HepG2 (cell line): ENCODE data around the gene TPRG1. TPM values are rescaled to one million over a fixed set of nuclear protein-coding genes. Genes with fewer than 3 reads are reported as not detected.

ENCODE experiments used
- ATAC-seq: fragments of 200-7000 bp; cut with Tn5 transposase; 3 replicates; pipeline ENCODE4 v1.9.1; 2020; ENCODE audit warnings: mild to moderate bottlenecking, moderate library complexity
- BruUV-seq: library from RNA; stranded (reverse); fragments of 400-500 nt; replicated peaks from 2 replicates; lab custom pipeline; 2021; lab: Mats Ljungman, UMichigan
- CTCF ChIA-PET: fragments of 300-600 bp; formaldehyde crosslinking; extraction: SDS; loops from one replicate; lab custom pipeline; 2021; ENCODE audit warnings: low total read pairs, inconsistent platforms, low intra/inter-chr PET ratio; lab: Yijun Ruan, JAX
- POLR2A ChIA-PET: fragments of 350-600 bp; sonication (Branson Sonifier 250); formaldehyde crosslinking; loops from one replicate; lab custom pipeline; 2020; ENCODE audit warnings: antibody characterized with exemption, inconsistent platforms; lab: Yijun Ruan, JAX
- DNase-seq: peaks from one replicate; pipeline ENCODE4 v3.0.0-alpha.2; 2015; ENCODE audit warnings: low spot score
- FAIRE-seq: peaks from 3 replicates; lab custom pipeline; 2011; peaks lifted over from hg19 to GRCh38; lab: Jason Lieb, UNC
- H2AFZ ChIP-seq: one replicate; pipeline ENCODE4 v1.6.1; 2011; ENCODE audit warnings: low read length, inconsistent platforms
- H3K27ac ChIP-seq: fragments of 300-600 bp; 3 replicates; pipeline ENCODE4 v1.8.0; 2011; ENCODE audit warnings: mixed run types, mild to moderate bottlenecking, mixed read lengths, low read length, inconsistent platforms; ENCODE audit not compliant: insufficient read depth; ENCODE audit errors: extremely low read length
- H3K27me3 ChIP-seq, 2 experiments: fragments of 200-600 bp in 1 of 2; 2 replicates in 1 of 2; 3 replicates in 1 of 2; pipeline versions ENCODE4 v1.6.0 to v1.8.0; 2011; ENCODE audit warnings: low read length in 2 of 2, mild to moderate bottlenecking in 2 of 2, moderate library complexity in 2 of 2, inconsistent platforms in 1 of 2; ENCODE audit not compliant: insufficient read depth in 2 of 2, control insufficient read depth in 1 of 2
- H3K36me3 ChIP-seq, 2 experiments: fragments of 200-600 bp in 1 of 2; replicated peaks in 1 of 2; 2 replicates in 1 of 2; 3 replicates in 1 of 2; pipeline versions ENCODE4 v1.5.1 to v1.8.0; 2011; ENCODE audit warnings: low read length in 2 of 2, inconsistent platforms in 1 of 2; ENCODE audit not compliant: insufficient read depth in 2 of 2, control insufficient read depth in 1 of 2
- H3K4me1 ChIP-seq: 2 replicates; pipeline ENCODE4 v1.5.1; 2012; ENCODE audit warnings: low read length, inconsistent platforms; ENCODE audit not compliant: insufficient read depth
- H3K4me2 ChIP-seq: 2 replicates; pipeline ENCODE4 v1.6.0; 2011; ENCODE audit warnings: low read depth, low read length, inconsistent platforms
- H3K4me3 ChIP-seq, 3 experiments: fragments of 200-600 bp in 1 of 3; sonication (generic), shearing (Covaris generic) in 1 of 3; replicated peaks in 1 of 3; 2 replicates each; pipeline ENCODE4 v1.5.1; 2011 to 2016; ENCODE audit warnings: low read length in 3 of 3, inconsistent platforms in 2 of 3, low read depth in 2 of 3, mild to moderate bottlenecking in 2 of 3, control low read depth in 1 of 3, mixed read lengths in 1 of 3; ENCODE audit not compliant: insufficient read depth in 1 of 3
- H3K79me2 ChIP-seq: one replicate; pipeline ENCODE4 v1.6.1; 2011; ENCODE audit warnings: low read length, inconsistent platforms; ENCODE audit not compliant: insufficient read depth
- H3K9ac ChIP-seq: 2 replicates; pipeline ENCODE4 v1.6.0; 2011; ENCODE audit warnings: mild to moderate bottlenecking, low read depth, low read length, inconsistent platforms; ENCODE audit not compliant: insufficient read depth
- H3K9me3 ChIP-seq: 2 replicates; pipeline ENCODE4 v1.5.1; 2012; ENCODE audit warnings: mild to moderate bottlenecking, low read length
- H4K20me1 ChIP-seq: 2 replicates; pipeline ENCODE4 v1.6.0; 2011; ENCODE audit warnings: inconsistent platforms, mild to moderate bottlenecking, low read length, moderate library complexity; ENCODE audit not compliant: insufficient read depth
- HMG20A ChIP-seq: IDR thresholded peaks from 2 replicates; pipeline ENCODE4 v1.6.1; 2016; ENCODE audit warnings: borderline replicate concordance
- HMG20B ChIP-seq: conservative IDR thresholded peaks from 2 replicates; pipeline ENCODE4 v1.6.1; 2016; ENCODE audit warnings: missing genetic modification reagents, missing compliant biosample characterization
- KDM2A ChIP-seq: sonication (generic); formaldehyde crosslinking; IDR thresholded peaks from 2 replicates; pipeline ENCODE4 v1.4.0; 2020; ENCODE audit warnings: low read depth, missing genetic modification reagents, borderline replicate concordance
- KMT2B ChIP-seq: IDR thresholded peaks from 2 replicates; pipeline ENCODE4 v1.6.1; 2016; ENCODE audit warnings: missing genetic modification reagents, missing compliant biosample characterization
- PCBP1 ChIP-seq: fragments of 200-400 bp; formaldehyde crosslinking; IDR thresholded peaks from 2 replicates; pipeline ENCODE4 v1.6.1; 2017; ENCODE audit warnings: mild to moderate bottlenecking, low read depth, low read length, borderline replicate concordance
- POLR2G ChIP-seq: fragments of 200-400 bp; formaldehyde crosslinking; IDR thresholded peaks from 2 replicates; pipeline ENCODE4 v1.6.1; 2018; ENCODE audit warnings: mild to moderate bottlenecking, low read depth, low read length, moderate library complexity
- RNF2 ChIP-seq: fragments of 450-650 bp; conservative IDR thresholded peaks from 2 replicates; pipeline ENCODE4 v1.6.1; 2016; ENCODE audit warnings: low read depth
- SOX6 ChIP-seq, 2 experiments: fragments of 450-650 bp in 1 of 2; sonication (generic) in 1 of 2; formaldehyde crosslinking in 1 of 2; IDR thresholded peaks; 2 replicates each; pipeline versions ENCODE4 v1.4.0 to v1.6.1; 2017 to 2020; ENCODE audit warnings: antibody characterized with exemption in 1 of 2, mild to moderate bottlenecking in 1 of 2, missing genetic modification reagents in 1 of 2
- SPEN ChIP-seq: sonication (generic); formaldehyde crosslinking; IDR thresholded peaks from 2 replicates; pipeline ENCODE4 v1.5.1; 2020; ENCODE audit warnings: low read depth, mild to moderate bottlenecking, missing genetic modification reagents
- TCF7L2 ChIP-seq: IDR thresholded peaks from 2 replicates; pipeline ENCODE4 v1.6.1; 2011; ENCODE audit warnings: mild to moderate bottlenecking, low read depth, low read length, moderate library complexity
- TRIM24 ChIP-seq: sonication (generic); formaldehyde crosslinking; IDR thresholded peaks from 2 replicates; pipeline ENCODE4 v1.8.0; 2022; ENCODE audit warnings: mild to moderate bottlenecking, missing genetic modification reagents
- XBP1 ChIP-seq: sonication (generic); formaldehyde crosslinking; IDR thresholded peaks from 2 replicates; pipeline ENCODE4 v1.5.0; 2020; ENCODE audit warnings: missing genetic modification reagents
- ZFP82 ChIP-seq: sonication (generic); formaldehyde crosslinking; IDR thresholded peaks from 2 replicates; pipeline ENCODE4 v1.5.1; 2020; ENCODE audit warnings: mild to moderate bottlenecking, missing genetic modification reagents, borderline replicate concordance
- ZNF337 ChIP-seq: sonication (generic); formaldehyde crosslinking; IDR thresholded peaks from 2 replicates; pipeline ENCODE4 v1.5.1; 2020; ENCODE audit warnings: missing genetic modification reagents, low read depth, mild to moderate bottlenecking, borderline replicate concordance
- ZNF33A ChIP-seq: sonication (generic); formaldehyde crosslinking; IDR thresholded peaks from 2 replicates; pipeline ENCODE4 v1.5.1; 2020; ENCODE audit warnings: missing genetic modification reagents, mild to moderate bottlenecking, moderate library complexity, borderline replicate concordance
- ZNF713 ChIP-seq: sonication (generic); formaldehyde crosslinking; IDR thresholded peaks from 2 replicates; pipeline ENCODE4 v1.4.0; 2020; ENCODE audit warnings: mild to moderate bottlenecking, missing genetic modification reagents
- ZNF724P ChIP-seq: sonication (generic); formaldehyde crosslinking; IDR thresholded peaks from 2 replicates; pipeline ENCODE4 v1.8.0; 2022; ENCODE audit warnings: missing genetic modification reagents, borderline replicate concordance
- ZNF841 ChIP-seq: sonication (generic); formaldehyde crosslinking; IDR thresholded peaks from 2 replicates; pipeline ENCODE4 v1.8.1; 2023; ENCODE audit warnings: missing genetic modification reagents, borderline replicate concordance
- WGBS: methylation state at CpG from one replicate; pipeline ENCODE4 v1.1.6; 2017; ENCODE audit warnings: low lambda C conversion rate; 5-methylcytosine and 5-hydroxymethylcytosine counted together
- in situ Hi-C: cut with HindIII; loops from 2 replicates; pipeline ENCODE4 v1.10.0; 2017; ENCODE audit warnings: low pct_unique_long_range_greater_than_20kb; ENCODE audit not compliant: extremely low pct_ligation_motif_present
- intact Hi-C: fragments of 100-400 bp; cut with micrococcal nuclease; formaldehyde crosslinking; loops from one replicate; pipeline ENCODE4 v1.10.0; 2022; ENCODE audit not compliant: unreplicated experiment
- polyA plus RNA-seq, 8 experiments: library from polyadenylated mRNA; depleted of rRNA in 3 of 8; stranded (reverse) in 7 of 8; unstranded in 1 of 8; fragments of >200 nt; fragmentation: Illumina TruSeq in 4 of 8; extraction: Trizol in 4 of 8; gene quantifications; 2 replicates each; pipeline versions ENCODE4 v1.2.1 to v1.2.3, GENCODE V29; 2011 to 2016; ENCODE audit warnings: low read depth in 4 of 8, missing spikeins in 1 of 8, mixed read lengths in 1 of 8; ENCODE audit not compliant: insufficient read depth in 1 of 8
- total RNA-seq, 5 experiments: library from RNA; depleted of rRNA; stranded (reverse); fragments of >200 nt; fragmentation: Illumina TruSeq; extraction: Trizol; gene quantifications; 2 replicates each; pipeline ENCODE4 v1.2.3, GENCODE V29; 2016; ENCODE audit warnings: low read depth in 1 of 5
- TF ChIP-seq, protein P1 (sequence below): IDR thresholded peaks from 2 replicates; pipeline ENCODE4 v1.6.1; 2012; ENCODE audit warnings: low read depth, low read length, improper control_type of control experiment
- TF ChIP-seq, protein P2 (sequence below): sonication (generic); formaldehyde crosslinking; IDR thresholded peaks from 2 replicates; pipeline ENCODE4 v1.9.0; 2021; ENCODE audit warnings: missing genetic modification reagents, borderline replicate concordance

TPRG1 gene
- total and polyA plus RNA-seq, 2 of the 13 experiments (the other 11 are each of a cell fraction or from before 2014, with no cell fraction given): 0.17 TPM; not detected in 1

DNA sequence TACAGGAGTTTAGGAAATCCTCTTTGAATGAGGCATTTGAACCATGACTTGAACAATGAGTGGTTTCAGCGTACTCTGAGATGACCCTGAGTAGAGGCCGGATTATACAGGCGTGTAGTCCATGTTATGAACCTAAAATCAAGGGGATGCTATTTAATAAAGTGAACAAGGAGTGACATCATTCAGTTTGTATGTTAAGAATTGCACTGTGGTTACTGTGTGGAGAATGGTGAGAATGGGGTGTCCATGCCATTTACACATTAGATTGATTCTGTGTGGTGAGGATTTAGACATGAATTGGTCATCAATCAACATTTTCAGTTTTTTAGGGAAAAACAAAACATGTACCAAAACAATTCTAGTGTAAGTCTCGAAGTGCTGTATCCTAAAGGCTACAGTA lies 65.8 kb downstream of the TPRG1 start:
- no peak for FAIRE-seq
- BruUV-seq: no TSS peak
- ChIA-PET CTCF (no interaction called here), POLR2A (no interaction called here)
- Histone ChIP-seq H3K4me3 (no peak overlapping the region), H3K4me2 (no peak overlapping the region), H3K27ac (no peak overlapping the region), H3K9ac (no peak overlapping the region), H3K27me3 (no peaks in the 10 kb centered on the region; a peak in 1 of 5 replicates), H3K79me2 (no peaks in the 10 kb centered on the region), H4K20me1 (no peaks in the 10 kb centered on the region), H3K36me3 (no peaks in the 10 kb centered on the region), H3K9me3 (no peaks in the 10 kb centered on the region), H2AFZ (no peak overlapping the region), H3K4me1 (no peaks in the 10 kb centered on the region)
- ATAC-seq: no peak
- in situ Hi-C loops (no loop called here), intact Hi-C loops (no loop called here)
- 1% methylated on average over 4 of the region's 4 CpGs for WGBS
- DNase-seq: no peak
- TF ChIP-seq ZNF33A (CRISPR knock-in tag): no peak
- no peak for TF ChIP-seq ZFP82 (CRISPR knock-in tag)
- no peak for TF ChIP-seq SPEN (CRISPR knock-in tag)
- no peak for TF ChIP-seq TRIM24 (CRISPR knock-in tag)
- no peak for TF ChIP-seq ZNF724P (CRISPR knock-in tag)
- TF ChIP-seq ZNF841: no peak
- no peak for TF ChIP-seq ZNF337 (CRISPR knock-in tag)
- no peak for TF ChIP-seq XBP1 (CRISPR knock-in tag)
- TF ChIP-seq RNF2: no peak
- TF ChIP-seq, protein P1, sequence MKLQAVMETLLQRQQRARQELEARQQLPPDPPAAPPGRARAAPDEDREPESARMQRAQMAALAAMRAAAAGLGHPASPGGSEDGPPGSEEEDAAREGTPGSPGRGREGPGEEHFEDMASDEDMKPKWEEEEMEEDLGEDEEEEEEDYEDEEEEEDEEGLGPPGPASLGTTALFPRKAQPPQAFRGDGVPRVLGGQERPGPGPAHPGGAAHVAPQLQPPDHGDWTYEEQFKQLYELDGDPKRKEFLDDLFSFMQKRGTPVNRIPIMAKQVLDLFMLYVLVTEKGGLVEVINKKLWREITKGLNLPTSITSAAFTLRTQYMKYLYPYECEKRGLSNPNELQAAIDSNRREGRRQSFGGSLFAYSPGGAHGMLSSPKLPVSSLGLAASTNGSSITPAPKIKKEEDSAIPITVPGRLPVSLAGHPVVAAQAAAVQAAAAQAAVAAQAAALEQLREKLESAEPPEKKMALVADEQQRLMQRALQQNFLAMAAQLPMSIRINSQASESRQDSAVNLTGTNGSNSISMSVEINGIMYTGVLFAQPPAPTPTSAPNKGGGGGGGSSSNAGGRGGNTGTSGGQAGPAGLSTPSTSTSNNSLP: no peak
- no peak for TF ChIP-seq HMG20A (CRISPR knock-in tag)
- TF ChIP-seq ZNF713 (CRISPR knock-in tag): no peak
- TF ChIP-seq SOX6 (IDR thresholded peaks at IDR 0.05): no peak
- no peak for TF ChIP-seq SOX6 (CRISPR knock-in tag; IDR thresholded peaks at IDR 0.05)
- TF ChIP-seq POLR2G: no peak
- TF ChIP-seq, protein P2, sequence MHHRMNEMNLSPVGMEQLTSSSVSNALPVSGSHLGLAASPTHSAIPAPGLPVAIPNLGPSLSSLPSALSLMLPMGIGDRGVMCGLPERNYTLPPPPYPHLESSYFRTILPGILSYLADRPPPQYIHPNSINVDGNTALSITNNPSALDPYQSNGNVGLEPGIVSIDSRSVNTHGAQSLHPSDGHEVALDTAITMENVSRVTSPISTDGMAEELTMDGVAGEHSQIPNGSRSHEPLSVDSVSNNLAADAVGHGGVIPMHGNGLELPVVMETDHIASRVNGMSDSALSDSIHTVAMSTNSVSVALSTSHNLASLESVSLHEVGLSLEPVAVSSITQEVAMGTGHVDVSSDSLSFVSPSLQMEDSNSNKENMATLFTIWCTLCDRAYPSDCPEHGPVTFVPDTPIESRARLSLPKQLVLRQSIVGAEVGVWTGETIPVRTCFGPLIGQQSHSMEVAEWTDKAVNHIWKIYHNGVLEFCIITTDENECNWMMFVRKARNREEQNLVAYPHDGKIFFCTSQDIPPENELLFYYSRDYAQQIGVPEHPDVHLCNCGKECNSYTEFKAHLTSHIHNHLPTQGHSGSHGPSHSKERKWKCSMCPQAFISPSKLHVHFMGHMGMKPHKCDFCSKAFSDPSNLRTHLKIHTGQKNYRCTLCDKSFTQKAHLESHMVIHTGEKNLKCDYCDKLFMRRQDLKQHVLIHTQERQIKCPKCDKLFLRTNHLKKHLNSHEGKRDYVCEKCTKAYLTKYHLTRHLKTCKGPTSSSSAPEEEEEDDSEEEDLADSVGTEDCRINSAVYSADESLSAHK (CRISPR knock-in tag): no peak
- TF ChIP-seq KMT2B (CRISPR knock-in tag): no peak
- TF ChIP-seq TCF7L2: no peak
- no peak for TF ChIP-seq KDM2A (CRISPR knock-in tag)
- TF ChIP-seq HMG20B (CRISPR knock-in tag): no peak
- TF ChIP-seq PCBP1: no peak
